Esophagus muscularis mucosa (tissue), 3 donors: Measurements from ENCODE around the gene TRAPPC3.

Experiments used
- POLR2A ChIP-seq: fragments of 450-650 bp; IDR thresholded peaks from one replicate; pipeline ENCODE4 v1.6.1; 2017; ENCODE audit warnings: antibody characterized with exemption, moderate library complexity, mild to moderate bottlenecking, low read depth
- POLR2AphosphoS5 ChIP-seq, 2 donors: sonication (generic); formaldehyde crosslinking; IDR thresholded peaks; one replicate each; pipeline ENCODE4 v1.6.1; 2017; ENCODE audit warnings: antibody characterized with exemption in 2 of 2
- TF ChIP-seq, protein P1 (sequence below), 3 experiments: fragments of 200-600 bp in 2 of 3; fragments of 450-650 bp in 1 of 3; sonication (generic) in 2 of 3; IDR thresholded peaks; one replicate each; pipeline ENCODE4 v1.5.1; 2017 to 2019; ENCODE audit warnings: antibody characterized with exemption in 3 of 3, mild to moderate bottlenecking in 2 of 3, moderate library complexity in 1 of 3

DNA sequence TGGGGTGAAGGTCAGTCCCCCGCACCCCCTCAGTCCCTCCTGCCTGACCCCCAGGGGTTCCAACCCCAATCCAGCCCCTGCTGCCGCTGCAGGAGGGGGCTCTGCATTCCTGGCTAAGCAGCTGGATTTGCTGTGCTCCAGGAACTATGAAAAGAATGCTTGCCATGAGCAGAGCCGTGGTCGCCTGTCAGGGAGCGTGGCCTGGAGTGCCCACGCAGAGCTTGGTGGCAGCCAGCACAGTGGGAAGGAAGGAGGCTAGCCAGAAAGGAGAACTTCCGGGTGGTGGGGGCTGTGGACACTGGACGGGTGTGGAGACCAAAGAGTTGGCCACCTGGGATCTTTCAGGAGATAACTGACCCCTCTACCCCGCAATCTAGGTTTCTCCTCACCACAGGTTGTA, 29.8 kb downstream of the TRAPPC3 start:
- TF ChIP-seq, protein P1, sequence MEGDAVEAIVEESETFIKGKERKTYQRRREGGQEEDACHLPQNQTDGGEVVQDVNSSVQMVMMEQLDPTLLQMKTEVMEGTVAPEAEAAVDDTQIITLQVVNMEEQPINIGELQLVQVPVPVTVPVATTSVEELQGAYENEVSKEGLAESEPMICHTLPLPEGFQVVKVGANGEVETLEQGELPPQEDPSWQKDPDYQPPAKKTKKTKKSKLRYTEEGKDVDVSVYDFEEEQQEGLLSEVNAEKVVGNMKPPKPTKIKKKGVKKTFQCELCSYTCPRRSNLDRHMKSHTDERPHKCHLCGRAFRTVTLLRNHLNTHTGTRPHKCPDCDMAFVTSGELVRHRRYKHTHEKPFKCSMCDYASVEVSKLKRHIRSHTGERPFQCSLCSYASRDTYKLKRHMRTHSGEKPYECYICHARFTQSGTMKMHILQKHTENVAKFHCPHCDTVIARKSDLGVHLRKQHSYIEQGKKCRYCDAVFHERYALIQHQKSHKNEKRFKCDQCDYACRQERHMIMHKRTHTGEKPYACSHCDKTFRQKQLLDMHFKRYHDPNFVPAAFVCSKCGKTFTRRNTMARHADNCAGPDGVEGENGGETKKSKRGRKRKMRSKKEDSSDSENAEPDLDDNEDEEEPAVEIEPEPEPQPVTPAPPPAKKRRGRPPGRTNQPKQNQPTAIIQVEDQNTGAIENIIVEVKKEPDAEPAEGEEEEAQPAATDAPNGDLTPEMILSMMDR (IDR thresholded peaks at IDR 0.05) = no peak
- TF ChIP-seq POLR2A (no peak), POLR2AphosphoS5 (IDR thresholded peaks at IDR 0.05) (no peak)
